K562 (cell line): ENCODE measurements around the gene LDB1. TPM values are rescaled to one million over a fixed set of nuclear protein-coding genes. Genes with fewer than 3 reads are reported as not detected.

Source experiments
- FIP1L1 ChIP-seq: fragments of 200-400 bp; formaldehyde crosslinking; IDR thresholded peaks from 2 replicates; pipeline ENCODE4 v1.6.1; 2018; ENCODE audit warnings: mild to moderate bottlenecking, low read depth, low read length; ENCODE audit not compliant: poor library complexity, severe bottlenecking
- GABPB2 ChIP-seq: fragments of 250-450 bp; sonication (Bioruptor Pico); conservative IDR thresholded peaks from 2 replicates; pipeline ENCODE4 v1.5.1; 2021; ENCODE audit warnings: mild to moderate bottlenecking
- HCFC1 ChIP-seq: IDR thresholded peaks from 2 replicates; pipeline ENCODE4 v1.6.1; 2012; ENCODE audit warnings: low read depth, low read length, improper control_type of control experiment
- HIVEP1 ChIP-seq: fragments of 250-450 bp; sonication (Bioruptor Pico); IDR thresholded peaks from 2 replicates; pipeline ENCODE4 v1.4.0; 2020; ENCODE audit warnings: mild to moderate bottlenecking
- LARP7 ChIP-seq: fragments of 450-650 bp; IDR thresholded peaks from 2 replicates; pipeline ENCODE4 v1.6.1; 2016
- LCOR ChIP-seq: sonication (generic); formaldehyde crosslinking; IDR thresholded peaks from 2 replicates; pipeline ENCODE4 v1.8.0; 2022; ENCODE audit warnings: mild to moderate bottlenecking, missing genetic modification reagents
- LEF1 ChIP-seq: fragments of 450-650 bp; IDR thresholded peaks from 2 replicates; pipeline ENCODE4 v1.6.1; 2016; ENCODE audit warnings: mild to moderate bottlenecking
- NFRKB ChIP-seq: fragments of 450-650 bp; IDR thresholded peaks from 2 replicates; pipeline ENCODE4 v1.6.1; 2016; ENCODE audit warnings: low read depth
- PHTF2 ChIP-seq: fragments of 250-450 bp; sonication (Bioruptor Pico); IDR thresholded peaks from 2 replicates; pipeline ENCODE4 v1.5.0; 2021; ENCODE audit warnings: mild to moderate bottlenecking
- PTRF ChIP-seq: fragments of 450-650 bp; IDR thresholded peaks from 2 replicates; pipeline ENCODE4 v1.6.1; 2016; ENCODE audit warnings: mild to moderate bottlenecking, missing genetic modification characterization, missing compliant biosample characterization
- RBBP5 ChIP-seq: fragments of 200-600 bp; sonication (generic); IDR thresholded peaks from 2 replicates; pipeline ENCODE4 v1.6.1; 2012; ENCODE audit warnings: borderline replicate concordance, mild to moderate bottlenecking, low read length, control low read depth, inconsistent platforms; ENCODE audit not compliant: insufficient read depth, poor library complexity, severe bottlenecking
- RBM17 ChIP-seq: fragments of 200-400 bp; formaldehyde crosslinking; IDR thresholded peaks from 2 replicates; pipeline ENCODE4 v1.6.1; 2017; ENCODE audit warnings: low read depth, mild to moderate bottlenecking, low read length, borderline replicate concordance
- SP1 ChIP-seq: sonication (generic); formaldehyde crosslinking; IDR thresholded peaks from 2 replicates; pipeline ENCODE4 v1.8.1; 2022; ENCODE audit warnings: mild to moderate bottlenecking, missing genetic modification reagents
- ZBTB8A ChIP-seq: fragments of 450-650 bp; IDR thresholded peaks from 2 replicates; pipeline ENCODE4 v1.6.1; 2018; ENCODE audit warnings: mild to moderate bottlenecking, moderate library complexity; ENCODE audit not compliant: partially characterized antibody
- ZEB2 ChIP-seq: fragments of 450-650 bp; IDR thresholded peaks from 2 replicates; pipeline ENCODE4 v1.6.1; 2016
- ZKSCAN1 ChIP-seq: fragments of 150-350 bp; IDR thresholded peaks from 2 replicates; pipeline ENCODE4 v1.6.1; 2016; ENCODE audit warnings: low read depth, low read length
- ZNF316 ChIP-seq: fragments of 450-650 bp; IDR thresholded peaks from 2 replicates; pipeline ENCODE4 v1.6.1; 2016
- ZNF584 ChIP-seq: fragments of 200-800 bp; sonication (Bioruptor generic); IDR thresholded peaks from 2 replicates; pipeline ENCODE4 v1.6.1; 2016; ENCODE audit warnings: low read depth, mild to moderate bottlenecking, missing genetic modification characterization, missing compliant biosample characterization
- ZNF586 ChIP-seq: fragments of 450-650 bp; formaldehyde crosslinking; conservative IDR thresholded peaks from 2 replicates; pipeline ENCODE4 v1.4.0; 2020; ENCODE audit warnings: mild to moderate bottlenecking, moderate library complexity
- ZNF780A ChIP-seq: fragments of 250-450 bp; sonication (Bioruptor Pico); IDR thresholded peaks from 2 replicates; pipeline ENCODE4 v1.5.0; 2021; ENCODE audit warnings: mild to moderate bottlenecking
- polyA plus RNA-seq, 8 experiments: library from polyadenylated mRNA; depleted of rRNA in 4 of 8; stranded (reverse) in 5 of 8; unstranded in 3 of 8; fragments of >200 nt; fragmentation: Nextera tagmentation in 2 of 8; fragmentation: Illumina TruSeq in 1 of 8; extraction: Ambion mirVana in 2 of 8; extraction: Trizol in 1 of 8; gene quantifications; 2 replicates each; pipeline versions ENCODE4 v1.2.1 to v1.2.3, GENCODE V29; 2011 to 2014; ENCODE audit warnings: inconsistent platforms in 1 of 8, missing spikeins in 1 of 8
- total RNA-seq, 7 experiments: library from RNA; depleted of rRNA in 6 of 7; stranded (reverse); fragments of >200 nt in 6 of 7; fragmentation: Illumina TruSeq in 2 of 7; extraction: Trizol in 2 of 7; gene quantifications; 2 replicates each; pipeline versions ENCODE4 v1.2.1 to v1.2.3, GENCODE V29; 2011 to 2021; ENCODE audit warnings: low replicate concordance in 1 of 7
- TF ChIP-seq, protein P1 (sequence below): fragments of 450-650 bp; formaldehyde crosslinking; IDR thresholded peaks from 2 replicates; pipeline ENCODE4 v1.4.0; 2020; ENCODE audit warnings: mild to moderate bottlenecking, mixed read lengths
- TF ChIP-seq, protein P2 (sequence below): sonication (generic); IDR thresholded peaks from 2 replicates; pipeline ENCODE4 v1.6.1; 2016
- TF ChIP-seq, protein P3 (sequence below): fragments of 450-650 bp; IDR thresholded peaks from 2 replicates; pipeline ENCODE4 v1.7.0; 2016; ENCODE audit warnings: borderline replicate concordance
- TF ChIP-seq, protein P4 (sequence below): fragments of 250-450 bp; sonication (Bioruptor Pico); IDR thresholded peaks from 2 replicates; pipeline ENCODE4 v1.5.0; 2021; ENCODE audit warnings: mild to moderate bottlenecking, borderline replicate concordance

Gene LDB1
- total and polyA plus RNA-seq, 9 of the 15 experiments (the other 6 are each of a cell fraction or from before 2014, with no cell fraction given), result 1.9 to 137 (median 105) TPM

DNA sequence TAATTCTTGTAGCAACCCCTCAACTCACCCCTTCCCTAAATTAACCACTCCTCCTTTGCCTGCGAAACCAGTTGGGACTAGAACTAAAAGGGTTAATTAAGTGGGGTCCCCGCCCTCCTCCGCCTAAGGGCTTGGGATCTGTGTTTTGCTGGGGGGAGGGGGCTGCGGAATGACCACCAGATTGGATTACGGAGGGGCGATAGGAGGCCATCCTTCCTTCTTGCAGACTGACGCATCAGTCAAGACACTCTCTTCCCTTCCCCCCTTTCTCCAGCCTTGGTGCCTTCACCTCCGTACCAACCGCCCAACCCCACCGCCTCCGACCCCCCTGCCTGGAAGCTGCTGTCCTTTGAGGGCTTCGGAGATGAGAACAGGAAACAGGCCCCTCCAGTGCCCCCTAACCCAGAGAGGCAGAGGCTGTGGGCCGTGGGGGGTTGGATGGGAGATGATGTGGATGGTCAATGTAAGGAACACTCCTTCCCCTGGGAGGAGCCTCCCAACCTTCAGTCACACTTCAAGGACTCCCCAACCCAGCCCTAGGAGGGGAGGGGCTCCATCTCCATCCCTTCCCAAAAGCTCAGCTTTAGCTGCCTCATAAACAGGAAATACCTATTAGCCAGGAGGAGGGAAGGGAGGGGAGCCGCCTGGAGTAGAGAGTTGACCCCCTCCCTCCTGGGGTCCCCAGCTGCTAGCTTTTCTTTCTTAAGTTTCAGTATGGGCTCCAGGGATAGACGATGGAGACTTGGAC, 997 bp upstream of the LDB1 start (continued):
- TF ChIP-seq, protein P1, sequence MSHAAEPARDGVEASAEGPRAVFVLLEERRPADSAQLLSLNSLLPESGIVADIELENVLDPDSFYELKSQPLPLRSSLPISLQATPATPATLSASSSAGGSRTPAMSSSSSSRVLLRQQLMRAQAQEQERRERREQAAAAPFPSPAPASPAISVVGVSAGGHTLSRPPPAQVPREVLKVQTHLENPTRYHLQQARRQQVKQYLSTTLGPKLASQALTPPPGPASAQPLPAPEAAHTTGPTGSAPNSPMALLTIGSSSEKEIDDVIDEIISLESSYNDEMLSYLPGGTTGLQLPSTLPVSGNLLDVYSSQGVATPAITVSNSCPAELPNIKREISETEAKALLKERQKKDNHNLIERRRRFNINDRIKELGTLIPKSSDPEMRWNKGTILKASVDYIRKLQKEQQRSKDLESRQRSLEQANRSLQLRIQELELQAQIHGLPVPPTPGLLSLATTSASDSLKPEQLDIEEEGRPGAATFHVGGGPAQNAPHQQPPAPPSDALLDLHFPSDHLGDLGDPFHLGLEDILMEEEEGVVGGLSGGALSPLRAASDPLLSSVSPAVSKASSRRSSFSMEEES (CRISPR knock-in tag), result no peak
- no peak for TF ChIP-seq ZNF584 (CRISPR knock-in tag)
- TF ChIP-seq PTRF (tag), result no peak
- TF ChIP-seq, protein P2, sequence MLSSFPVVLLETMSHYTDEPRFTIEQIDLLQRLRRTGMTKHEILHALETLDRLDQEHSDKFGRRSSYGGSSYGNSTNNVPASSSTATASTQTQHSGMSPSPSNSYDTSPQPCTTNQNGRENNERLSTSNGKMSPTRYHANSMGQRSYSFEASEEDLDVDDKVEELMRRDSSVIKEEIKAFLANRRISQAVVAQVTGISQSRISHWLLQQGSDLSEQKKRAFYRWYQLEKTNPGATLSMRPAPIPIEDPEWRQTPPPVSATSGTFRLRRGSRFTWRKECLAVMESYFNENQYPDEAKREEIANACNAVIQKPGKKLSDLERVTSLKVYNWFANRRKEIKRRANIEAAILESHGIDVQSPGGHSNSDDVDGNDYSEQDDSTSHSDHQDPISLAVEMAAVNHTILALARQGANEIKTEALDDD, result 0 out of 2 replicates have a peak, but pooled peaks have one; percentile 33
- TF ChIP-seq, protein P3, sequence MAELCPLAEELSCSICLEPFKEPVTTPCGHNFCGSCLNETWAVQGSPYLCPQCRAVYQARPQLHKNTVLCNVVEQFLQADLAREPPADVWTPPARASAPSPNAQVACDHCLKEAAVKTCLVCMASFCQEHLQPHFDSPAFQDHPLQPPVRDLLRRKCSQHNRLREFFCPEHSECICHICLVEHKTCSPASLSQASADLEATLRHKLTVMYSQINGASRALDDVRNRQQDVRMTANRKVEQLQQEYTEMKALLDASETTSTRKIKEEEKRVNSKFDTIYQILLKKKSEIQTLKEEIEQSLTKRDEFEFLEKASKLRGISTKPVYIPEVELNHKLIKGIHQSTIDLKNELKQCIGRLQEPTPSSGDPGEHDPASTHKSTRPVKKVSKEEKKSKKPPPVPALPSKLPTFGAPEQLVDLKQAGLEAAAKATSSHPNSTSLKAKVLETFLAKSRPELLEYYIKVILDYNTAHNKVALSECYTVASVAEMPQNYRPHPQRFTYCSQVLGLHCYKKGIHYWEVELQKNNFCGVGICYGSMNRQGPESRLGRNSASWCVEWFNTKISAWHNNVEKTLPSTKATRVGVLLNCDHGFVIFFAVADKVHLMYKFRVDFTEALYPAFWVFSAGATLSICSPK, result no peak
- no peak for TF ChIP-seq ZKSCAN1
- TF ChIP-seq LARP7, result no peak
- TF ChIP-seq HCFC1, result no peak
- TF ChIP-seq LCOR, result no peak
- no peak for TF ChIP-seq ZBTB8A
- TF ChIP-seq ZNF780A (CRISPR knock-in tag), result no peak
- TF ChIP-seq ZNF316, result no peak
- TF ChIP-seq GABPB2 (CRISPR knock-in tag), result no peak
- no peak for TF ChIP-seq PHTF2 (CRISPR knock-in tag)
- no peak for TF ChIP-seq FIP1L1
- TF ChIP-seq, protein P4, sequence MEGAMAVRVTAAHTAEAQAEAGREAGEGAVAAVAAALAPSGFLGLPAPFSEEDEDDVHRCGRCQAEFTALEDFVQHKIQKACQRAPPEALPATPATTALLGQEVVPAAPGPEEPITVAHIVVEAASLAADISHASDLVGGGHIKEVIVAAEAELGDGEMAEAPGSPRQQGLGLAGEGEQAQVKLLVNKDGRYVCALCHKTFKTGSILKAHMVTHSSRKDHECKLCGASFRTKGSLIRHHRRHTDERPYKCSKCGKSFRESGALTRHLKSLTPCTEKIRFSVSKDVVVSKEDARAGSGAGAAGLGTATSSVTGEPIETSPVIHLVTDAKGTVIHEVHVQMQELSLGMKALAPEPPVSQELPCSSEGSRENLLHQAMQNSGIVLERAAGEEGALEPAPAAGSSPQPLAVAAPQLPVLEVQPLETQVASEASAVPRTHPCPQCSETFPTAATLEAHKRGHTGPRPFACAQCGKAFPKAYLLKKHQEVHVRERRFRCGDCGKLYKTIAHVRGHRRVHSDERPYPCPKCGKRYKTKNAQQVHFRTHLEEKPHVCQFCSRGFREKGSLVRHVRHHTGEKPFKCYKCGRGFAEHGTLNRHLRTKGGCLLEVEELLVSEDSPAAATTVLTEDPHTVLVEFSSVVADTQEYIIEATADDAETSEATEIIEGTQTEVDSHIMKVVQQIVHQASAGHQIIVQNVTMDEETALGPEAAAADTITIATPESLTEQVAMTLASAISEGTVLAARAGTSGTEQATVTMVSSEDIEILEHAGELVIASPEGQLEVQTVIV (CRISPR knock-in tag), result no peak
- TF ChIP-seq SP1 (CRISPR knock-in tag), result no peak
- TF ChIP-seq RBM17, result no peak
- no peak for TF ChIP-seq HIVEP1
- no peak for TF ChIP-seq ZNF586 (CRISPR knock-in tag)
- TF ChIP-seq NFRKB, result no peak
- TF ChIP-seq LEF1, result no peak
- TF ChIP-seq RBBP5, result no peak
- no peak for TF ChIP-seq ZEB2
